GM23338 (cell line): ENCODE results near the gene RPTOR.

Source experiments
- CREB1 ChIP-seq: fragments of 250-450 bp; sonication (Bioruptor Pico); IDR thresholded peaks from 2 replicates; pipeline ENCODE4 v1.5.0; 2020; ENCODE audit warnings: low read depth, mild to moderate bottlenecking, moderate library complexity
- TF ChIP-seq, protein P1 (sequence below), 2 experiments: fragments of 200-600 bp in 1 of 2; sonication (generic) in 1 of 2; conservative IDR thresholded peaks; 2 replicates each; pipeline versions ENCODE4 v1.5.1 to v1.6.1; 2016 to 2017; ENCODE audit warnings: antibody characterized with exemption in 2 of 2, low read depth in 2 of 2, mild to moderate bottlenecking in 2 of 2, moderate library complexity in 1 of 2

DNA sequence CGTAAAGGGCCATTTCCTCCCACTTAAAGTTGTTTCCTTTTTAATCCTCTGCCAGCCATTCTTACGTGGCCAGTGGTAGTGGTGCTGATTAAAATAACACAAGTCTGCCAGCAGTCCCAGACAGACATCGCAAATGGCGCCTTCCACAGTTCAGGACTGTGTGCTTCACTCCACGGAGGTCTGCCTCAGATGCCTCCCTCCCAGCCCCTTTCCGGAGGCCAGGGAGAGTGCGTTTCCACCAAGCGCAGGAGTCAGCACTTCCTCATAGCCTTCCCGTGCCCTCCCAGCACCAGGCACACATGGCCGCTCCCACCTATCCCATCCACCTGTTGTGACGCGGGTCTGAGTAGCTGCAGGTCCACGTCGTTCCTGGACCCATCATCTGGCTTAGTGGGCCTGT lies 205.6 kb downstream of the RPTOR start:
- TF ChIP-seq, protein P1, sequence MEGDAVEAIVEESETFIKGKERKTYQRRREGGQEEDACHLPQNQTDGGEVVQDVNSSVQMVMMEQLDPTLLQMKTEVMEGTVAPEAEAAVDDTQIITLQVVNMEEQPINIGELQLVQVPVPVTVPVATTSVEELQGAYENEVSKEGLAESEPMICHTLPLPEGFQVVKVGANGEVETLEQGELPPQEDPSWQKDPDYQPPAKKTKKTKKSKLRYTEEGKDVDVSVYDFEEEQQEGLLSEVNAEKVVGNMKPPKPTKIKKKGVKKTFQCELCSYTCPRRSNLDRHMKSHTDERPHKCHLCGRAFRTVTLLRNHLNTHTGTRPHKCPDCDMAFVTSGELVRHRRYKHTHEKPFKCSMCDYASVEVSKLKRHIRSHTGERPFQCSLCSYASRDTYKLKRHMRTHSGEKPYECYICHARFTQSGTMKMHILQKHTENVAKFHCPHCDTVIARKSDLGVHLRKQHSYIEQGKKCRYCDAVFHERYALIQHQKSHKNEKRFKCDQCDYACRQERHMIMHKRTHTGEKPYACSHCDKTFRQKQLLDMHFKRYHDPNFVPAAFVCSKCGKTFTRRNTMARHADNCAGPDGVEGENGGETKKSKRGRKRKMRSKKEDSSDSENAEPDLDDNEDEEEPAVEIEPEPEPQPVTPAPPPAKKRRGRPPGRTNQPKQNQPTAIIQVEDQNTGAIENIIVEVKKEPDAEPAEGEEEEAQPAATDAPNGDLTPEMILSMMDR (conservative IDR thresholded peaks at IDR 0.05; ENCODE audit: low read depth in 2 of 2): no peak
- TF ChIP-seq CREB1 (CRISPR knock-in tag): no peak
